NCI-H82 (cell line): Measurements from ENCODE around the gene MRPL20.
"Not testable (repeated sequence)": the region's sequence is repeated elsewhere in the genome, so short reads cannot be mapped to it uniquely, and the experiment has no call there.

Experiments used
- DNase-seq: peaks from one replicate; lab custom pipeline; 2025; lab: John Stamatoyannopoulos, UW

MRPL20 gene

GRCh38 chr1:1425753-1426495 lies 18.8 kb upstream of the MRPL20 start:
- DNase-seq = no peak

GRCh38 chr1:1425426-1425752 lies 18.3 kb upstream of the MRPL20 start:
- no peak for DNase-seq

GRCh38 chr1:1424707-1425106 lies 17.6 kb upstream of the MRPL20 start:
- no peak for DNase-seq

DNA sequence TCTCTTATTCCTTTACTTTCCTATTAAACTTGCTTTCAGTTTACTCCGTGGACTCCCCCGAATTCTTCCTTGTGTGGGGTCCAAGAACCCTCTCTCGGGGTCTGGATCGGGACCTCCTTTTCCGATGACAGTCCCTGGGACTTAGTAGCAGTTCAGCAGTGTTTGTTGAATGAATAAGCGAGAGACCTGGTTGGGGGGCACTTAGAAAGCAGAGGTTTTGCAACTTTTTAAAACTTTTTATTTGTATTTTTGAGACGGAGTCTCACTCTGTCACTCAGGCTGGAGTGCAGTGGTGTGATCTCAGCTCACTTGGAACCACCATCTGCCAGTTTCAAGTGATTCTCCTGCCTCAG lies 16.1 kb upstream of the MRPL20 start:
- no peak for DNase-seq

DNA sequence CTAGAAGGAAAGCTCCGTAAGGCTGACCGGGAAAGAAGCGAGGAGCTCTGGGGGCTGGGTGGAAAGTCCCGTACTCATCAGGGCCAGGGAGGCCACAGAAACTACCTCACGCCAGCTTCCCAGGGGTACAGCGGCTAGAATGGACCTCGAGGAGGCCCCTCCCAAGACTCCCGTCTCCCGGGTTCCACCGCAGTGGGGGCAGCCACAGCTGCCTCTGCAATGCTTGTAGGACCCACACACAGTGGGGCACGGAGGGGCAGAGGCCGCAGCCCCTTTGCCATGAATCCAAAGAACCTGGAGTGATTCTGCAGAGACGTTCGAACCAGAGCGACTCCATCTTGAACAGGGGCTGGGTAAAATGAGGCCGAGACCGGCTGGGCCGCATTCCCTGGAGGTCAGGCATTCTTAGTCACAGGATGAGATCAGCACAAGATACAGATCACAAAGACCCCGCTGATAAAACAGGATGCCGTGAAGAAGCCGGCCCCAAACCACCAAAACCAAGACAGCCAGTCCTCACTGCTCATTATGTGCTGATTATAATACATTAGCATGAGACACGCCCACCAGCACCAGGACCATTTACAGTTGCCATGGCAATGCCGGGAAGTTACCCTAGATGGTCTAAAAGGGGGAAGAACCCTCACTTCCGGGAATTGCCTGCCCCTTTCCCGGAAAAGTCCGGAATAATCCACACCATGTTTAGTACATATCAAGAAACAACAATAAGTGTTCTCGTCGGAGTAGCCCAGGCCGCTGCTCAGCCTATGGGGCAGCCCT lies 15.6 kb upstream of the MRPL20 start:
- peak; percentile 38 for DNase-seq

- DNase-seq = no peak
Measured at GRCh38 chr1:1421907-1422464, 14.9 kb upstream of the MRPL20 start.

DNA sequence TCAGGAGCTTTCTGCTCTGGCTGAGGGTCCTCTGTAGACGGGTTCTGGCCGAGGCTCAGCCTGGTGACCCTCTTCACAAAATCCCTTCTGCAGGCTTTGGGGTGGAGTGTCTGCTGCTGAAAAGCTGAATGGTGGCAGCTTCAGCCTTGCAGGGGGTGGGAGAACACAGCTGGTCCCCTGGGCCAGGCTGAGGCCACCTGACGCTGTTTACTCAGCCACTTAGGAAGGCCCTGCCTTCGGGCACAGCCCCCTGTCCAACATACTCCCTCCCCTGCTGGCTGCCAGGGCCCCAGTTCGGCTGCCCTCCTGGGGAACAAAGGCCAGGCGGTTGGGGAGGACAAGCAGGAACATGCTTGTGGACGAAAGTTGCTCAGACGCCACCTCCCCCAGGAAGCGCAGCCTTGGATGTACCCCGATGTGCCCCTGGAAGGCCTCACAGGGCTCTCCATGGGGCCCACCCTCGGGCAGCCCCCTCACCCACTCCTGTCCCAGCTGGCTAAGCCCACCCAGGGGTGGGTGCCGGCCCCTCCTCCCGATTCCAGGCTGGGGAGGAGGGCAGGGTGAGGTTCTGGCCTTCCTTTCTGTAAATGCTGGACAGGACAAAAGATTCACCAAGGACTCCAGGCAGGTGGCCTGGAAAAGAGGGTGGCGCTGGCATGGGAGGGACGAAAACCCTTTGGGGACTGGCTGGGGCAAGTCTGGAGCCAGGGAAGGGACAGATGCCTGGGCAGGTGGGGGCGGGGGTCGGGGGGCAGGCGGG lies 14.2 kb upstream of the MRPL20 start, which contains the start of gene ANKRD65:
ANKRD65 (minus strand) TSS at position 130 of the 760 bp plus-strand sequence. CDS start 271 bp downstream, outside the sequence.
- DNase-seq = peak; percentile 97

DNA sequence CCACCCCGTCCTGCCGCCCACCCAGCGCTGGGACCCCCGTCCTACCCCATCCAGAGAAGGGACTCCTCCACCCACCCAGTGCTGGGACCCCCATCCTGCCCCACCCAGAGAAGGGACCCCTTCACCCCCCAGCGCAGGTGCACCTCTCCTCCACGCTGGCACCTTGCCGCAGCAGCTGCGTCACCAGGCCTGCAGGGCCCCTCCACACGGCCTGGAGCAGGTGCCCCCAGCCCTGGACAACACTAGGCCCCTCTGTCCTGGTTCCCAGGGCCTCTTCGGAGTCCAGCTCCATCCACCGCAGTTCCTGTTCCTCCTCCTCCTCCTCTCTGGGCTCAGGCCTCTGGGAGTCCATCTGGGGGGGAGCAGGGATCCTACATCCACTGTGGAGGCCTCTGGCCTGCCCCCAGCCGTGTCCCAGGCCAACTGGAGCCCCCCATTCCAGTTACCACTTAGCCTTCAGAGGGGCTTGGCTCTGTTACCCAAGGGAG lies 13.6 kb upstream of the MRPL20 start:
- peak; percentile 78 for DNase-seq

- peak; percentile 63 for DNase-seq
Measured at GRCh38 chr1:1419813-1420653, 12.9 kb upstream of the MRPL20 start.

- no peak for DNase-seq
Measured at GRCh38 chr1:1419363-1419812, 12.3 kb upstream of the MRPL20 start.

GRCh38 chr1:1418464-1419362 lies 11.6 kb upstream of the MRPL20 start:
- DNase-seq = no peak

GRCh38 chr1:1417825-1418463 lies 10.9 kb upstream of the MRPL20 start:
- not testable (repeated sequence) for DNase-seq

DNA sequence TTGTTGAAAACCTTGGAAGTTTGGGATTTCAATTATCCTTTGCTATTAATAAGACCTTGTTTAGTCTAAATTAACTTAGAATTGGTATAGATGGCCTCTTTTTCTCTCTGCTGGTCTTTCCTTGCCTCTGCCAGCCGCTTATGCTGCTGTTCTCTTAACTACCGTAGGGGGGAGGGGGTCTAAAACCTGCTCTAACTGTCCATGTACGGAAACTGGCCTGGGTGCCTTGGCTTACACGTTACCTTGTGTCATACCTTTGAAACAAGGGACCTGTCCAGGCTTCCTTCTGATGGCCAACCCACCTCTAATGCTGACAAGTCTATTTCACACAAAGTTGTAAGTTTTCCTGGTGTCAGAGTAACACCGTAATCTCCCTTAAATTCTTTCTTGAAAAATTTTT lies 10.3 kb upstream of the MRPL20 start:
- peak; percentile 72 for DNase-seq

DNA sequence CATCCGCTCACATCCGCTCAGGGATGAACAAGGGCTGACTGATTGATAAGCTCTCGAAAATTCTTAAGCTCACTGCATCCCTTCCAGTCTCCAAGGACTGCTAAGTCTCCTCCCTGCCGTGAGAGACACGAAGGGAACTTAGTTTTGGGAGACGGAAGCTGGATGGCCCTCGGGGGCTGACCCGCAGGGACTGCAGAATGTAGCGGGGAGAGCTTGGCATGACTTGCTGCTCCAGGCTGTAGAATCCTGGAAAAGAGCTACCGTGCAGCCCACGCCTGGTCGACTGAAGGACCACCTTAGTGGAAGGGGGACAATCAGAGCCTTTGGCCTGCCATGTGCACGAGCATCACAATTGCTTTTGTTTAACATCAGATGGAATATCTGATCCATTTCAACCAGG lies 8.7 kb upstream of the MRPL20 start:
- DNase-seq = no peak

DNA sequence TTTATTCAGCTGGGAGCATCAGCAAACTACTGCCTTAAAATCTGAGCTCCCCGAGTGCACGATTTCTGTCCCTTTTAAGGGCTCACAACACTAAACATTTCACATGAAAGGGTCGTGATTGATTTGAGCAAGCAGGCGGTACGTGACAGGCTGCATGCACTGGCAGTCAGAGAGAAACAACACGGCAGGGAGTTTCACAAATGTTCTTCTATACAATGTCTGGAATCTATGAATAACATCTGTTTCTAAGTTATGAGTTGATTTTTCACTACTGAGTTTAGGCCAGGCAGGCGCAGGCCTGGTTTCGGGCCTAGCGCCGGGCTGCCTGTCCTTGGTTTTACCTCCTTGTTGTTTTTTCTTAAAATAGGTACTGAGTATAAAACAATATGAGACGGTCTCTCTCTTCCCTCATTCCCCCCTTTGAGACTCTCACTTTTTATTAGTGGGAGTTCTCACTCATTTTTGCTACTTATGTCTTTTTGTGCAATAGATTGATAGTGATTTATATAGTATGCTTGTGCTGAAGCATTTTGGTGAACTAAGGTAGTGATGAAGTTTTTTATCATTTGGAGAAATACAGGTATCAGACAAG lies 5.3 kb upstream of the MRPL20 start:
- not testable (repeated sequence) for DNase-seq

- no peak for DNase-seq
Measured at GRCh38 chr1:1411626-1412025, 4.5 kb upstream of the MRPL20 start.

- DNase-seq = not testable (repeated sequence)
Measured at GRCh38 chr1:1410238-1410637, 3.1 kb upstream of the MRPL20 start.

- DNase-seq = peak; percentile 64
Measured at GRCh38 chr1:1407636-1408318, 684 bp upstream of the MRPL20 start.
